ENCODE data around the gene TPRX2. TPM values are rescaled to one million over a fixed set of nuclear protein-coding genes. Genes with fewer than 3 reads are reported as not detected.
"Not testable (repeated sequence)": the region's sequence is repeated elsewhere in the genome, so short reads cannot be mapped to it uniquely, and the experiment has no call there.

Gene TPRX2
- total and polyA plus RNA-seq, 11 donors = not detected

- WGBS, 4 donors = 80 to 86% (median 83%) methylated on average over 7 of the region's 7 CpGs
- H3K4me1 ChIP-seq = no peaks in the 10 kb centered on the region
- no peak overlapping the region for H3K4me3 ChIP-seq
- TF ChIP-seq POLR2A (IDR thresholded peaks at IDR 0.05) (no peak), CTCF (IDR thresholded peaks at IDR 0.05) (no peak)
- no peak for DNase-seq
- intact Hi-C loops (cut with DNase I) = no loop called here
- no peak overlapping the region for H3K27ac ChIP-seq
- H3K36me3 ChIP-seq = no peaks in the 10 kb centered on the region
- H3K9me3 ChIP-seq = peaks cover 0 to 5% (median 0%) of the 10 kb centered on the region in 12 donors
- no peak for ATAC-seq
- H3K27me3 ChIP-seq = peaks cover 0 to 19% (median 3%) of the 10 kb centered on the region in 9 donors
These were observed 42.3 kb downstream of the TPRX2 start for GRCh38 chr19:47901370-47901769.

GRCh38 chr19:47909350-47909749 lies 50.3 kb downstream of the TPRX2 start:
- H3K27ac ChIP-seq; H3K4me1 ChIP-seq; ATAC-seq; intact Hi-C loops (cut with DNase I); H3K4me3 ChIP-seq; H3K36me3 ChIP-seq; H3K27me3 ChIP-seq; H3K9me3 ChIP-seq: not testable (repeated sequence)
- peak; percentile 37 to 66 (median 49) for DNase-seq
- peak; percentile 25 to 56 (median 48) for TF ChIP-seq CTCF (IDR thresholded peaks at IDR 0.05)
- WGBS, 4 donors = 0 to 1% (median 0%) methylated on average over 5 to 10 of the region's 14 CpGs

- H3K9me3 ChIP-seq; H3K27me3 ChIP-seq; H3K36me3 ChIP-seq; intact Hi-C loops (cut with DNase I); DNase-seq; H3K4me1 ChIP-seq; H3K4me3 ChIP-seq; H3K27ac ChIP-seq; ATAC-seq: not testable (repeated sequence)
- 76 to 96% (median 89%) methylated on average over 1 to 2 of the region's 2 CpGs for WGBS, 4 donors
These were observed 51.2 kb downstream of the TPRX2 start for GRCh38 chr19:47910191-47910590.

Other genes with a start within 250 kb of the TPRX2 start
- 100 to 1,000 TPM in 1 of 9 donors, 10 to 100 TPM in 8; 39.9 to 133 (median 45.1) TPM for gene EHD2, start 145.8 kb upstream of the TPRX2 start, total RNA-seq
- 10 to 100 TPM; 30.6 to 52.7 TPM for gene EHD2, start 145.8 kb upstream of the TPRX2 start, polyA plus RNA-seq
- gene NOP53, start 113.7 kb upstream of the TPRX2 start, total RNA-seq = 100 to 1,000 TPM; 132 to 206 (median 171) TPM
- 100 to 1,000 TPM; 242 to 259 TPM for gene NOP53, start 113.7 kb upstream of the TPRX2 start, polyA plus RNA-seq
- gene SELENOW, start 80.5 kb upstream of the TPRX2 start, total RNA-seq = 1,000 to 10,000 TPM in 5 of 9 donors, 100 to 1,000 TPM in 4; 790 to 2,748 (median 1,081) TPM
- gene SELENOW, start 80.5 kb upstream of the TPRX2 start, polyA plus RNA-seq = 1,000 to 10,000 TPM in 1 of 2 donors, 100 to 1,000 TPM in 1; 647 to 2,041 TPM
- not detected for gene TPRX1, start 54.7 kb upstream of the TPRX2 start, total RNA-seq
- not detected for gene TPRX1, start 54.7 kb upstream of the TPRX2 start, polyA plus RNA-seq
- not detected for gene CRX, start 37.3 kb upstream of the TPRX2 start, total RNA-seq
- gene CRX, start 37.3 kb upstream of the TPRX2 start, polyA plus RNA-seq = not detected
- gene SULT2A1, start 27.1 kb downstream of the TPRX2 start, total RNA-seq = not detected
- gene SULT2A1, start 27.1 kb downstream of the TPRX2 start, polyA plus RNA-seq = not detected
- not detected for gene BSPH1, start 132.9 kb downstream of the TPRX2 start, total RNA-seq
- gene BSPH1, start 132.9 kb downstream of the TPRX2 start, polyA plus RNA-seq = not detected
- gene ELSPBP1, start 135.4 kb downstream of the TPRX2 start, total RNA-seq = not detected
- gene ELSPBP1, start 135.4 kb downstream of the TPRX2 start, polyA plus RNA-seq = not detected
- gene CABP5, start 184.8 kb downstream of the TPRX2 start, total RNA-seq = not detected
- not detected for gene CABP5, start 184.8 kb downstream of the TPRX2 start, polyA plus RNA-seq